ENCODE measurements around the gene HJURP. TPM values are rescaled to one million over a fixed set of nuclear protein-coding genes. Genes with fewer than 3 reads are reported as not detected.

The HJURP gene
- total RNA-seq, 1 experiment from 2014 or later = 49.7 TPM

- no peak overlapping the region for H4K5ac ChIP-seq (ENCODE audit: insufficient read length, low read depth, low read length)
- H3K23me2 ChIP-seq (ENCODE audit: insufficient read length, low read depth, low read length, poor library complexity, severe bottlenecking) = no peaks in the 10 kb centered on the region
- peaks cover 14 to 18% of the 10 kb centered on the region in 2 experiments for H3K9me3 Mint-ChIP-seq
- no peaks in the 10 kb centered on the region for H3K79me2 ChIP-seq (ENCODE audit: insufficient read depth, low read length)
- H3K14ac ChIP-seq (ENCODE audit: insufficient read depth, low read length) = no peak overlapping the region
- H3K27ac Mint-ChIP-seq = no peak overlapping the region; a peak in 1 of 7 replicates
- H3K4ac ChIP-seq (ENCODE audit: low read depth, low read length) = no peak overlapping the region
- H2BK5ac ChIP-seq (ENCODE audit: insufficient read length, low read length) = no peak overlapping the region
- H4K91ac ChIP-seq (ENCODE audit: insufficient read length, low read depth, low read length) = no peak overlapping the region
- no peak overlapping the region for H2AFZ ChIP-seq (ENCODE audit: low read length)
- no peak overlapping the region for H2BK12ac ChIP-seq (ENCODE audit: insufficient read length, low read depth, low read length)
- H2AK5ac ChIP-seq (ENCODE audit: insufficient read length, low read length) = no peak overlapping the region
- no peak overlapping the region for H2BK20ac ChIP-seq (ENCODE audit: low read depth, low read length, poor library complexity, severe bottlenecking)
- no peaks in the 10 kb centered on the region for H3K9me3 ChIP-seq (ENCODE audit: control insufficient read depth, low read depth, low read length)
- no peak overlapping the region for H3K27ac ChIP-seq (ENCODE audit: insufficient read length, low read depth, low read length)
- H2BK120ac ChIP-seq (ENCODE audit: low read depth, low read length, poor library complexity, severe bottlenecking) = no peak overlapping the region
- DNase-seq = no peak
- peaks cover 2 to 4% of the 10 kb centered on the region in 2 experiments; a peak in 3 of 4 replicates for H3K4me1 Mint-ChIP-seq
- H2BK15ac ChIP-seq (ENCODE audit: low read depth, low read length) = no peak overlapping the region
- 0 out of 5 replicates have a peak overlapping the region, but pooled peaks of 1 of the 2 experiments have one; percentile 40 for H3K4me3 Mint-ChIP-seq
- H3K79me1 ChIP-seq (ENCODE audit: insufficient read depth, low read depth, low read length, poor library complexity, severe bottlenecking) = no peaks in the 10 kb centered on the region
- H3K56ac ChIP-seq (ENCODE audit: insufficient read length, low read depth, low read length) = no peak overlapping the region
- no CpG with 5 or more reads among the region's 7 CpGs for WGBS (ENCODE audit: extremely low coverage, insufficient read length, low lambda C conversion rate)
- H3T11ph ChIP-seq (ENCODE audit: low read length) = no peak overlapping the region
- H4K8ac ChIP-seq (replicated peaks; ENCODE audit: insufficient read length, low read depth, low read length) = no peak overlapping the region
- H3K4me1 ChIP-seq (ENCODE audit: insufficient read depth, low read length) = no peaks in the 10 kb centered on the region
- no peak overlapping the region for H3K18ac ChIP-seq (ENCODE audit: insufficient read length, low read depth, low read length)
- H3K4me2 ChIP-seq (ENCODE audit: insufficient read depth, insufficient read length, low read length) = no peak overlapping the region
- peaks cover 0 to 5% (median 4%) of the 10 kb centered on the region in 3 experiments; a peak in 2 of 7 replicates for H3K36me3 Mint-ChIP-seq (ENCODE audit: insufficient read depth in 1 of 3, low read depth in 3 of 3)
- TF ChIP-seq CTCF (conservative IDR thresholded peaks at IDR 0.05) = no peak
- H4K20me1 ChIP-seq (ENCODE audit: control insufficient read depth, insufficient read depth, insufficient read length) = no peaks in the 10 kb centered on the region
- no peak overlapping the region for H3K23ac ChIP-seq (ENCODE audit: insufficient read length, low read depth, low read length)
- H3K9ac ChIP-seq (ENCODE audit: extremely low read depth, insufficient read length, low read length) = no peak overlapping the region
- no peaks in the 10 kb centered on the region for H3K27me3 ChIP-seq (ENCODE audit: insufficient read depth, low read length)
- H3K27me3 Mint-ChIP-seq (ENCODE audit: low read depth) = peaks cover 8% of the 10 kb centered on the region
Observed at GRCh38 chr2:233799087-233799665, 55.2 kb downstream of the HJURP start.

All from H9 (cell line).